ENCODE results near the gene HOXC5.

Gene HOXC5

GRCh38 chr12:54048406-54049093 lies 15.7 kb downstream of the HOXC5 start:
- DNase-seq: no peak

- DNase-seq: no peak
Measured at GRCh38 chr12:54049108-54049507, 16.3 kb downstream of the HOXC5 start.

- DNase-seq: no peak
Measured at GRCh38 chr12:54050482-54050810, 17.6 kb downstream of the HOXC5 start.

- DNase-seq: peak in 3 of 4 experiments; percentile 25 to 28 (median 26)
Measured at GRCh38 chr12:54051026-54051842, 18.4 kb downstream of the HOXC5 start.

- DNase-seq: no peak
Measured at GRCh38 chr12:54051874-54052437, 19.1 kb downstream of the HOXC5 start.

DNA sequence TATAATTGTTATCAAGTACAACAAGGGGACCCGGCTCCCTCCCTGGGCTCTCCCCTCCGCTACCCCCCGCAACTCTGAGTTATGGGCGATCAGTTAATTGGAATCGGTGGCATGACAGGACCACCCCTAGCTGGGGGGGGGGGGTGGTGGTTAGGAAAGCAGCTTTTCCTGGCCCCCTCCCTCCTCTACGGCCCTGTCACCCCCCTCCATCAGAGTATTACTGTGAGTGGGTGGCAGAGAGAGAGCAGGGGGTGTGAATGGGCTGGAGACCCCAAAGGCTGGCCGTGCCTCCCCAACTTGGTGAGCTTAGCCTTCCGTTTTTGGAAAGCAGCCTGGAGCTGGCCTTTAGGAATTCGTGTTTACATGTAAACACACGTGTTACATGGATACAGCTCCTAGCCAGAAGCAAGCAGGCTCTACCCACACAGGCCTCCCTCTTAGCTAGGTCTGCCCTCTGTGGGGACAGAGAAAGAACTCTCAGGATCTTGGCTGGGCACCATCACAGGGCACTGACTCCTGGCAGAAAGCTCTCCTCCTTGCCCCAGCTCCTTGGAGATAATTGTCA lies 19.7 kb downstream of the HOXC5 start:
- DNase-seq: no peak

DNA sequence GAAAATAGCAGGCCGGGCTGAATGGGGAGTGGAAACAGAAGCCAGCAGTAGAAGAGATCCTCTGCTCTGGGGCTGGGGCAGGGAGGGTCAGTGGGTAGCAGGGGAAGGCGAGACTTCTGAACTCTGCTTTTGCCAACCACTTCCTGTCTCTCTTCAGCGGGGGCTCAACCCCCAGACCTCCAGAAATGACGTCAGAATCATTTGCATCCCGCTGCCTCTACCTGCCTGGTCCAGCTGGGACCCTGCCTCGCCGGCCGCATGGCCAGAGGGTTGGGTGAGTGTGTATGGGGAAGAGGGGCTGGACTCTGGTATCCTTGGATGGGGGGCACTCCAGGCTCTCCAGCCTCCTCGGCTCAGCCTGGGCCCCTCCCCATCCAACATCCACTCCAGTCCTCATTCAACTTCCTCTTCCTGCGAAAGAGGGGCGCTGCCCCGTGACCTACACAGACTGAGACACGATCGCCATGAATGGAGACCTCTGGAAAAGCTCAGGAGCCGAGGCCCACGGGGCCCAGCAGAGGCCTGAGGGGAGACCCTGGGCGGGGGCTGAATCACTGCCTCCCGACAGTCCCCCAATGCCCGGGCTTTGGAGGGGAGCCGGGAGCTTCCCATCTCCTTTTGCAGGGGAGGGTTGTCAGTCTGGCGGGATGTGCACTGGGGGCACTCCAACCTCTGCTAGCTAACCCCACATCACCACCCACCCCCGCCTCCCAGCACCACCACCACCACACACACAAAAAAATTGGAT lies 20.3 kb downstream of the HOXC5 start:
- no peak for DNase-seq

GRCh38 chr12:54053751-54054741 lies 21.2 kb downstream of the HOXC5 start, which contains the start of gene HOXC4:
TSS of gene HOXC4 (plus strand) at chr12:54053835. CDS start at chr12:54053923, 88 bp downstream.
- DNase-seq: no peak

- DNase-seq: no peak
Measured at GRCh38 chr12:54054742-54055194, 21.9 kb downstream of the HOXC5 start.

GRCh38 chr12:54055552-54055951 lies 22.7 kb downstream of the HOXC5 start:
- DNase-seq: no peak

DNA sequence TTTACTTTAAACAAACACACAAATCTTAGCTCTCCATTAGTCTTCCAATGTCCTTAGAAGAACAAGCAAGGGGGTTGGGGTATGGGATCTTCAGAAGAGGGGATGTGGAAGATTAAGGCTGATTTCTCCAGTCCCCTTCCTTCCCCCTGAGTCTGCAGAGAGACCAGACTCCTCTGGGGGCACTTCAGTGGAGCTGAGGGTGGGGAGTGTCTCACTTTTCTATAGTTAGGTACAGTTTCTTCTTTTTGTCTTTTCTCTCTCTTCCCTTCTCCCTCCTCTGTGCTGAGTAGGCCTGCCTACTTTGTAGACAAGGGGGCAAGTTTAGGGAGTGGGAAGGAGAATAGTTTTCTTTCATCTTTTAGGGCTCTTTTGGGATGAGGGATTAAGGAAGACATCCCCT lies 23.3 kb downstream of the HOXC5 start:
- no peak for DNase-seq

GRCh38 chr12:54058128-54058768 lies 25.4 kb downstream of the HOXC5 start:
- DNase-seq: no peak

- no peak for DNase-seq
Measured at GRCh38 chr12:54059668-54060067, 26.8 kb downstream of the HOXC5 start.

DNA sequence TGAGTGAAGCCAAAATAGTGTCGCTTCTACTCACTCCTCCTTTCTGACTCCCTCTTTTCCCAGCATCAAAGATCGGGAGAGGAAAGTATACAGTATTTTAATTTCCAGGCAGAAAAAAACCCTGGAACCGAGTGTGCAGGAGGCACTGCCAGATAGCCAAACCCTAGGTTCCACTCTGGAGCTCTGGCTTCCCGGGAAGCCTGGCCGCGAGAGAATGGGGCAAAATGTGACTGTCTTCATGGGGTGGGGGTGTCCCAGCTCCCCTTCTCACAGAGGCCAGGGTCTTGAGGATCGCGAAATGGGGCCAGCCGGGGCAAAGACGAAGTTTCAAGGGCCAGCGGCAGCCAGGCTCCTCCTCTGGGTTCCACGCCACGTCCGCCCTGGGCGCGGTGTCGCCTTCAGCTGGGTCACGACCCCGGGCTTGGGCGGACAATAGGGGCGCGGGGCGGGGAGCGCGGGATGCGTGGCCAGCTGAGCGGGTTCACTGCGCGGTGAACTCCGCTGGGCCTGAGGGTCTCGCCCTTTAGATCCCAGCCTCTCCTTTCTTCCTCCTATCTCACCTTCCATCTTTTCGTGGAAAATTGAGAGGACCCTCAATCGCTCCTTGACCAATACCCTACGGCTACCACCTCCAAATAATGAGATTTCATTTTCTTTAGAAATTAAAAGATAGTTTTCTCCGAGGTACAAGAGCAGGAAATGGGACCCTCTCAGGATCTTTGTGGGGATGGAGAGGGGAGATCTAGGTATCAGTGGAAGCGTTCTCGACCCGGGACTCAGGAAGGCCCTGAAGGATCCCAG lies 27.5 kb downstream of the HOXC5 start:
- no peak for DNase-seq

DNA sequence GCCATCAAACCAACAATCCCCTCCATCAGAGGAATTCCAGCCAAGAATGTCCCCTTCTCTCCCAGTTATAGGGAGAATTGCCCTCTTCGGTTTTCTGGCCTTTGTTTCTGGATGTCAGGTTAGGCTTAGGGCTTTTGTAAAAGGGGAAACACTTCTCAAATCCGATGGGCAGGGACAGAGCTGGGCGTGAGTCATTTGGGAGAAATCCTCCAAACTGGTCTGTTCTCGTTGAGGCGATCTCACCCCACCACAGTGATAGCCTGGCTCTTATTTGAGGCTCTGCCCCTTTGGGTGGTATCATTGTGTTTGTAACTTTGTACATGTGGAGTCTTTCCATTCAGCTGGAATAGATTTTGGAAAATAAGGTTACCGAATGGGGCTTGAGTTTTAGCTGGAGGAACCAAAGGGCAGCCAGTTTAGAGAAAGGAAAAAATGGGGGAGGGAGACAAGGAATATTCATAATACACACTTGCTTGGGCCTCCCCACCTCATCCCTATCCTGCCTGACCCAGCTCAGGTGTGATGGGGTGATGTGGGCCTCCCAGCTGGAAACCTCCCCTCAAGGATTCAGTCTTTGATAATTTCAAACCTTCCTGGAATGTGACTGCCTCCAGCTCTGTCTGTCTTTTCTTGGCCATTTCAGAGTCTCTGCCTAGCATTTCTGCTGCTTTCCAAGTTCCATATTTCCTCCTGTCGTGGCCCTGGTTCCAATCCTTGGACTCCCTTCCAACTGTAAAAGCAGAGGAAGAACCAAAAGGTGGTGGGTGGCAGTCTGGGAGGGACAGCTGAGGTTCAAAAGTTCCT lies 28.3 kb downstream of the HOXC5 start:
- DNase-seq: no peak

- no peak for DNase-seq
Measured at GRCh38 chr12:54065677-54066076, 32.8 kb downstream of the HOXC5 start.

DNA sequence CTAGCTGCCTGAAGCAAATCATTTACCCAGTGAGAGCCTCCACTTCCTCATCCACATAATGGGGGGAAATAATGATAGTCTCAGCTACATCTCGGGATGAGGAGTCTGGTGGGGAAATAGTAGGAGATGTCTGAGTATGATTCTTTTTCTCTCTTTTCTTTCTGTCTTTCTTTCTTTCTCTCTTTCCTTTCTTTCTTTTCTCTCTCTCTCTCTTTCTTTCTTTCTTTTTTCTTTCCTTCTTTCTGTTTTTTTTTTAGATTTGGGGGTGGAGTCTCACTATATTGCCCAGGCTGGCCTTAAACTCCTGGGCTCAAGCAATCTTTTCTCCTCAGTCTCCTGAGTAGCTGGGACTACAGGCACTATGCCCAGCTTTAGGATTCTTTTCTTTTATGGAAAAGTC lies 33.6 kb downstream of the HOXC5 start:
- no peak for DNase-seq

DNA sequence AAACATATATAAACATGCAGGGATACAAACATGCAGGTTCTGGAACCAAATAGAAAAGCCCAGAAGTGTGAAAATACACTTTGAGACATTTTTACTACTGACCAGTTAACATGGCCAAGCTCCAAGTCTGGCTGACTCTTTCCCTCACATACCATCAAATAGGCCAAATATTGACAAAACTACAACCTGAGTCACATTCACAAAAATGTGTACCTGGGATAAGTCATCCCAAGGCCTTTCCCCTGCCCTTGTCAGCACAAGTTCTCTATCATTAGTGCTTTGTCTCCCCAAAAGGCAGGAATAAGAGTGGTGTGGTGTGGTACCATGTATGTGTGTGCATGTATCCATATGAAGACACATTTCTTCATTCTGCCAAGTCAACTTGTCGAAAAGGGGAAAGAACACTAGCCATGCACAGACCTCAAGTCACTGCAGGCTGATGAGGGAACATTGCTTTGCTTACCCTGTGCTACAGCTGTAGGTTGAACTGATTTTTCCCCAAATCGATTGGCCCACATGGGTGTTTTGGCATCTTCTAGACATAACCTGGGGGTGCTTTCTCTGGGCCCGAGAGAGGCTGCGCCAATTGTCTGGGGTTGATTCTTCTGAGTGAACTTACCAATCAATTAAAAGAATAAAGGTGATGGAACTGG lies 35.7 kb downstream of the HOXC5 start:
- no peak for DNase-seq

GRCh38 chr12:54071942-54072341 lies 39.1 kb downstream of the HOXC5 start:
- DNase-seq: no peak
